ENCODE data around the gene NPAS3.

DNA sequence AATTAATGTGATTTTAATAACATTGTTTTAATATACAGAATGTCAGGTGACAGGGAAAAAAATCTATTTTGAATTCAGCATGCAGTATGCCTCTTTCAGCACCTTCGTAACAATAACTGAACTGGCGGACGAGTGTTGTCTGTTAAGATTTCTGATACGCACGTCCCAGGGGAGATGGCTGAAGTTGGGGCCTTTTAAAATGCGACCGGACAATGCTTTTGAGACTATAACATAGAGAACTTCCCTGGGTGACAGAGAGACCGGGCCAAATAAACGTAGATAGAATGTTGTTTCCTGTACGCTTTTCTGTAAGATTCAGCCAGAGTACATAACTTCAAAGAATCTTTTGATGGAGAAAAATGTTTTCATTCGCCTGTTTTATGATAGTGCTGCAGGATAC is 772.5 kb downstream of the NPAS3 start:
- no peak for TF ChIP-seq EZH2 (IDR thresholded peaks at IDR 0.05; ENCODE audit: low read depth)
- TF ChIP-seq, protein P1, sequence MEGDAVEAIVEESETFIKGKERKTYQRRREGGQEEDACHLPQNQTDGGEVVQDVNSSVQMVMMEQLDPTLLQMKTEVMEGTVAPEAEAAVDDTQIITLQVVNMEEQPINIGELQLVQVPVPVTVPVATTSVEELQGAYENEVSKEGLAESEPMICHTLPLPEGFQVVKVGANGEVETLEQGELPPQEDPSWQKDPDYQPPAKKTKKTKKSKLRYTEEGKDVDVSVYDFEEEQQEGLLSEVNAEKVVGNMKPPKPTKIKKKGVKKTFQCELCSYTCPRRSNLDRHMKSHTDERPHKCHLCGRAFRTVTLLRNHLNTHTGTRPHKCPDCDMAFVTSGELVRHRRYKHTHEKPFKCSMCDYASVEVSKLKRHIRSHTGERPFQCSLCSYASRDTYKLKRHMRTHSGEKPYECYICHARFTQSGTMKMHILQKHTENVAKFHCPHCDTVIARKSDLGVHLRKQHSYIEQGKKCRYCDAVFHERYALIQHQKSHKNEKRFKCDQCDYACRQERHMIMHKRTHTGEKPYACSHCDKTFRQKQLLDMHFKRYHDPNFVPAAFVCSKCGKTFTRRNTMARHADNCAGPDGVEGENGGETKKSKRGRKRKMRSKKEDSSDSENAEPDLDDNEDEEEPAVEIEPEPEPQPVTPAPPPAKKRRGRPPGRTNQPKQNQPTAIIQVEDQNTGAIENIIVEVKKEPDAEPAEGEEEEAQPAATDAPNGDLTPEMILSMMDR (conservative IDR thresholded peaks at IDR 0.05), result no peak
